Cardiac muscle cell (in vitro differentiated cells and primary cell): ENCODE measurements around the gene KMT5B. TPM values are rescaled to one million over a fixed set of nuclear protein-coding genes. Genes with fewer than 3 reads are reported as not detected.

Source experiments
- DNase-seq, 2 donors: peaks; one replicate each; pipeline versions ENCODE4 v3.0.0 to v3.0.0-alpha.2; 2010 to 2017; ENCODE audit warnings: low read depth in 1 of 2, low spot score in 1 of 2
- H3K27ac ChIP-seq: fragments of 200-600 bp; sonication (generic); 2 replicates; pipeline ENCODE4 v1.5.1; 2016
- H3K27me3 ChIP-seq: fragments of 200-600 bp; sonication (generic); 2 replicates; pipeline ENCODE4 v1.6.0; 2016; ENCODE audit warnings: control low read depth
- H3K36me3 ChIP-seq: fragments of 200-600 bp; sonication (generic); 2 replicates; pipeline ENCODE4 v1.5.1; 2016; ENCODE audit warnings: control low read depth
- H3K4me1 ChIP-seq: fragments of 200-600 bp; sonication (generic); 2 replicates; pipeline ENCODE4 v1.8.1; 2017; ENCODE audit warnings: low read depth, mild to moderate bottlenecking, mixed run types
- H3K4me3 ChIP-seq: fragments of 200-600 bp; sonication (generic); 2 replicates; pipeline ENCODE4 v1.5.1; 2016; ENCODE audit warnings: mild to moderate bottlenecking
- H3K9me3 ChIP-seq: fragments of 200-600 bp; sonication (generic); 2 replicates; pipeline ENCODE4 v1.5.1; 2017; ENCODE audit warnings: low read depth, mild to moderate bottlenecking, control low read depth
- polyA plus RNA-seq: library from polyadenylated mRNA; unstranded; fragments of >200 nt; fragmentation: Nextera tagmentation; extraction: Ambion mirVana; gene quantifications from 2 replicates; pipeline ENCODE4 v1.2.1, GENCODE V29; 2016
- total RNA-seq: library from RNA; depleted of rRNA; stranded (reverse); fragments of >200 nt; gene quantifications from 2 replicates; pipeline ENCODE4 v1.2.3, GENCODE V29; 2016
- TF ChIP-seq, protein P1 (sequence below): IDR thresholded peaks from 2 replicates; pipeline ENCODE4 v1.5.1; 2012; ENCODE audit warnings: low read depth, mild to moderate bottlenecking, low read length

The KMT5B gene
- total RNA-seq (29.1 and 36.7 TPM in 2 replicates), polyA plus RNA-seq (34.1 and 35.9 TPM in 2 replicates)

- no peaks in the 10 kb centered on the region for H3K9me3 ChIP-seq
- H3K4me1 ChIP-seq: peaks cover 11% of the 10 kb centered on the region
- peak within 1 kb of the TSS; percentile 100 for H3K27ac ChIP-seq
- no peaks in the 10 kb centered on the region for H3K36me3 ChIP-seq
- DNase-seq: peak; percentile 74 to 75
- H3K4me3 ChIP-seq: peak within 1 kb of the TSS; percentile 94
- TF ChIP-seq, protein P1, sequence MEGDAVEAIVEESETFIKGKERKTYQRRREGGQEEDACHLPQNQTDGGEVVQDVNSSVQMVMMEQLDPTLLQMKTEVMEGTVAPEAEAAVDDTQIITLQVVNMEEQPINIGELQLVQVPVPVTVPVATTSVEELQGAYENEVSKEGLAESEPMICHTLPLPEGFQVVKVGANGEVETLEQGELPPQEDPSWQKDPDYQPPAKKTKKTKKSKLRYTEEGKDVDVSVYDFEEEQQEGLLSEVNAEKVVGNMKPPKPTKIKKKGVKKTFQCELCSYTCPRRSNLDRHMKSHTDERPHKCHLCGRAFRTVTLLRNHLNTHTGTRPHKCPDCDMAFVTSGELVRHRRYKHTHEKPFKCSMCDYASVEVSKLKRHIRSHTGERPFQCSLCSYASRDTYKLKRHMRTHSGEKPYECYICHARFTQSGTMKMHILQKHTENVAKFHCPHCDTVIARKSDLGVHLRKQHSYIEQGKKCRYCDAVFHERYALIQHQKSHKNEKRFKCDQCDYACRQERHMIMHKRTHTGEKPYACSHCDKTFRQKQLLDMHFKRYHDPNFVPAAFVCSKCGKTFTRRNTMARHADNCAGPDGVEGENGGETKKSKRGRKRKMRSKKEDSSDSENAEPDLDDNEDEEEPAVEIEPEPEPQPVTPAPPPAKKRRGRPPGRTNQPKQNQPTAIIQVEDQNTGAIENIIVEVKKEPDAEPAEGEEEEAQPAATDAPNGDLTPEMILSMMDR: no peak
- no peaks in the 10 kb centered on the region for H3K27me3 ChIP-seq
Observed at GRCh38 chr11:68213135-68213515, at the start of gene KMT5B. KMT5B (minus strand) TSS chr11:68213296; CDS start chr11:68190076, 23,220 bp downstream.

DNA sequence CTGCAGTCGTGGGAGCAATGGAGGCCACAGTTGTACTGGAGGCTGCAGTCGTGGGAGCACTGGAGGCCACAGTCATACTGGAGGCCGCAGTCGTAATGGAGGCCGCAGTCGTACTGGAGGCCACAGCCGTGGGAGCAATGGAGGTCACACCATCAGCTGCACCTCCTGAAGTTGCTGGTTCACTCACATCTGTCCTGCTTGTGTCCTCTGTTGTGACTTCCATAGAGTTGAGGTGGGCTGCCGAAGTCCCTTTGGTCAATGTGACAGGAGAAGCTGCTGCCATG, 49.4 kb upstream of the KMT5B start:
- TF ChIP-seq, protein P1: no peak
- Histone ChIP-seq H3K4me1 (no peaks in the 10 kb centered on the region), H3K27me3 (no peaks in the 10 kb centered on the region), H3K9me3 (no peaks in the 10 kb centered on the region), H3K36me3 (peaks cover 17% of the 10 kb centered on the region), H3K27ac (no peak overlapping the region), H3K4me3 (no peak overlapping the region)
- no peak for DNase-seq

DNA sequence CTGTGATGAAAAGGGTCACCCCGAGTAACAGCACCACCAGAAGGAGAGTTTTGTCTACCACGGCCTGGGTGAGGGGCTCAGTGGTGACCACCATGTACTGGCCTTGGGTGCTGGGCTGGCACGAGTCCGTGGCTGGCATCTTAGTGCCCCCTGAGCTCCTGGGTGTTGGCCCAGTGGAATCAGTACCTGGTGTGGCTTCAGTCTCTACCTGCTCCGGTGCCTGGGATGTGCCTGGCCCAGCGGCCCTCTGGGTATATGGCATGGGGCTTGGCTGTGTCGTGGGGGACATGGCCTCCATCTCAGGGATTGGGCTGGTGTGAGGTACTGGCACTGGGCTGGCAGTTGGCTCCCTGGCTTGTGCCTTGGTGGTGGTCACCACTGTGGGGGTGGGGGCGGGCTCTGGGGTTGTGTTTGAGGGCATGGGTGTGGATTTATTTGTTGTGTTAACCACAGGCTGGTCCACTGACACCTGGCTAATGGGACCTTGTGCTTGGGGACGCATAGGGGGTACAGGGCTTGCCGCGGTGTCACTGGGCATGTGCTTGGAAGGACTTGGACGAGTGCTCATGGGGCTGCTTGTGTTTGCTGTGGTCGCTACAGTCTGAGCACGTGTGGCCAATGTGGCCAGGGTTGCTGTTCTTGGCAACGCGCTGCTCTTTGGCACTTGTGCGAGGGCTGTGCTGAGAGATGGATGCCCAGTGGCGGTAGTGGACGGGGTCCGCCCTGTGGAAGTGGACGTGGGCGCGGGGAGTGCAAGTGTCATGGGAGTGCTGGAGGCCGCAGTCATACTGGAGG, 48.9 kb upstream of the KMT5B start:
- Histone ChIP-seq H3K4me1 (no peaks in the 10 kb centered on the region), H3K27me3 (no peaks in the 10 kb centered on the region), H3K27ac (no peak overlapping the region), H3K36me3 (peaks cover 15% of the 10 kb centered on the region), H3K4me3 (no peak overlapping the region), H3K9me3 (no peaks in the 10 kb centered on the region)
- no peak for DNase-seq
- TF ChIP-seq, protein P1: no peak

- H3K9me3 ChIP-seq: no peaks in the 10 kb centered on the region
- H3K36me3 ChIP-seq: peaks cover 14% of the 10 kb centered on the region
- H3K27me3 ChIP-seq: no peaks in the 10 kb centered on the region
- no peaks in the 10 kb centered on the region for H3K4me1 ChIP-seq
- TF ChIP-seq, protein P1: no peak
- H3K4me3 ChIP-seq: no peak overlapping the region
- H3K27ac ChIP-seq: no peak overlapping the region
- DNase-seq: no peak
Observed at GRCh38 chr11:68261006-68261405, 47.9 kb upstream of the KMT5B start.

DNA sequence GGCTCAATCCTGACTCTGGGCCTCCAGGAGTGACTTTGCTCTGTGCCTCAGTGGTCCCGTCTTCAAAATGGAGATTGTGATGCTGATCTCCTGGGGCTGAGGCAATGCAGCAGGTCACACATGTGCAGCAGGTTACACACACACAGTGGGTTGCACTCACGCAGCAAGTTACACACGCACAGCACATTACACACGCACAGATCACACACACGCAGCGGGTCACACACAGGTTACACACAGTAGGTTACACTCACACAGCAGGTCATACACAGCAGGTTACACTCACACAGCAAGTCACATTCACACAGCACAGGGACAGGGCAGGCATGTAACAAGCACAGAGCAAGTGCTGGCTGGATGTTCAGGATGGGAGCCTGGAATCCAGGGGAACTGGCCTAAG, 47.4 kb upstream of the KMT5B start:
- Histone ChIP-seq H3K27me3 (no peaks in the 10 kb centered on the region), H3K27ac (no peak overlapping the region), H3K36me3 (peaks cover 12% of the 10 kb centered on the region), H3K4me1 (no peaks in the 10 kb centered on the region), H3K9me3 (no peaks in the 10 kb centered on the region), H3K4me3 (no peak overlapping the region)
- no peak for DNase-seq
- TF ChIP-seq, protein P1: no peak
